Fibroblast of lung (primary cell): ENCODE results near the gene SLAMF1.

Experiments
- CTCF ChIP-seq, 2 donors: IDR thresholded peaks in 1 of 2; conservative IDR thresholded peaks in 1 of 2; 1 replicate in 1 of 2; 2 replicates in 1 of 2; pipeline ENCODE4 v1.5.1; 2011 to 2012; ENCODE audit warnings: low read length in 2 of 2, control low read depth in 1 of 2, inconsistent platforms in 1 of 2, low read depth in 1 of 2, mild to moderate bottlenecking in 1 of 2
- EZH2 ChIP-seq: IDR thresholded peaks from 2 replicates; pipeline ENCODE4 v1.5.1; 2012; ENCODE audit warnings: low read length, control low read depth, mild to moderate bottlenecking; ENCODE audit errors: missing control alignments

- TF ChIP-seq EZH2 (no peak), CTCF (conservative IDR thresholded peaks at IDR 0.05 in 1 of 2, IDR thresholded peaks at IDR 0.05 in 1 of 2; ENCODE audit: low read depth in 1 of 2, low read length in 2 of 2) (no peak)
Observed at GRCh38 chr1:160629286-160630210, 17.3 kb downstream of the SLAMF1 start.
